Measurements from ENCODE around the gene TENM4. TPM values are rescaled to one million over a fixed set of nuclear protein-coding genes. Genes with fewer than 3 reads are reported as not detected.

The TENM4 gene
- total and polyA plus RNA-seq, 2 of the 8 experiments (the other 6 are each of a cell fraction or from before 2014, with no cell fraction given), result 3.5 to 7.2 TPM

DNA sequence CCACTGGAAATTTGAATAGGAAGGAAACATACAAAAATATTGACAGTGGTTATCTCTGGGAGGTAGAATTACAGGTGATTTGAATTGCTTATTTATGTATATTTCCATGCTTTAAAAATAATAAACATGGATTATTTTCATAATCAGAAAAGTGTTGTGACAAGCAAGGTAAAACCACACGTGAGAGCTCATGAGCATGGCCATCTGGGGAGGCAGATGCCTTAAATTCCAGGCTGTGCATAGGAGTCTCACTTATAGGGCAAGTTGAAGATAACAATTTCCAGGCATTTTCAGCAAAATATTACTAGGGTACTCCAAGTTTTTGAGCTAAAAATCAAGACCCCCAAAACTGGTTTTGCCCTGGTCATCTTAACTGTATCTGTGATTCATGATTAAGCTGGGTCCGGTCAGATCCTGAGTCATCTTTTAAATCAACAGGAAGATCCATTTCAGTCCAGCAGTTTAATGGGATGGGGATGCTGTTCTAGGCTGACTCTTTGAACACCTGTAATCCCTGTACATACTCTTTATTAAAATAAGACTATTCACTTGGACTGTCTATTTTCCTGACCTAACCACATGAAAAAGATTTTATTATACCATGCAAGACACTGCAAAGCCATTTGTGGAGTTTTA lies 750.4 kb downstream of the TENM4 start (continued):
- TF ChIP-seq, protein P1, sequence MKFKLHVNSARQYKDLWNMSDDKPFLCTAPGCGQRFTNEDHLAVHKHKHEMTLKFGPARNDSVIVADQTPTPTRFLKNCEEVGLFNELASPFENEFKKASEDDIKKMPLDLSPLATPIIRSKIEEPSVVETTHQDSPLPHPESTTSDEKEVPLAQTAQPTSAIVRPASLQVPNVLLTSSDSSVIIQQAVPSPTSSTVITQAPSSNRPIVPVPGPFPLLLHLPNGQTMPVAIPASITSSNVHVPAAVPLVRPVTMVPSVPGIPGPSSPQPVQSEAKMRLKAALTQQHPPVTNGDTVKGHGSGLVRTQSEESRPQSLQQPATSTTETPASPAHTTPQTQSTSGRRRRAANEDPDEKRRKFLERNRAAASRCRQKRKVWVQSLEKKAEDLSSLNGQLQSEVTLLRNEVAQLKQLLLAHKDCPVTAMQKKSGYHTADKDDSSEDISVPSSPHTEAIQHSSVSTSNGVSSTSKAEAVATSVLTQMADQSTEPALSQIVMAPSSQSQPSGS (IDR thresholded peaks at IDR 0.05; ENCODE audit: low read length), result no peak
